Sigmoid colon (tissue), 7 donors: ENCODE measurements around the gene SEC63. TPM values are rescaled to one million over a fixed set of nuclear protein-coding genes. Genes with fewer than 3 reads are reported as not detected.

Source experiments
- DNase-seq: peaks from one replicate; pipeline ENCODE4 v3.0.0-alpha.2; 2019
- H3K27ac ChIP-seq, 4 donors: fragments of 200-600 bp; sonication (generic); one replicate each; pipeline ENCODE4 v1.5.1; 2016 to 2019; ENCODE audit warnings: mild to moderate bottlenecking in 1 of 4
- H3K27me3 ChIP-seq, 3 donors: fragments of 200-600 bp; sonication (generic); one replicate each; pipeline ENCODE4 v1.5.1; 2019; ENCODE audit warnings: mild to moderate bottlenecking in 1 of 3
- H3K36me3 ChIP-seq, 4 donors: fragments of 200-600 bp; sonication (generic); one replicate each; pipeline ENCODE4 v1.5.1; 2016 to 2019
- H3K4me1 ChIP-seq, 4 donors: fragments of 200-600 bp; sonication (generic); one replicate each; pipeline ENCODE4 v1.5.1; 2017 to 2019
- H3K4me3 ChIP-seq, 4 donors: fragments of 200-600 bp; sonication (generic); one replicate each; pipeline ENCODE4 v1.5.1; 2017 to 2019; ENCODE audit warnings: mild to moderate bottlenecking in 2 of 4, moderate library complexity in 1 of 4
- H3K9me3 ChIP-seq, 4 donors: fragments of 200-600 bp in 3 of 4; sonication (generic) in 3 of 4; one replicate each; pipeline versions ENCODE4 v1.5.1 to v1.6.1; 2013 to 2019
- EP300 ChIP-seq, 4 donors: sonication (generic); formaldehyde crosslinking; IDR thresholded peaks; one replicate each; pipeline ENCODE4 v1.6.1; 2017; ENCODE audit warnings: antibody characterized with exemption in 4 of 4
- POLR2A ChIP-seq, 2 donors: fragments of 450-650 bp; IDR thresholded peaks; one replicate each; pipeline ENCODE4 v1.6.1; 2016; ENCODE audit warnings: antibody characterized with exemption in 2 of 2, mild to moderate bottlenecking in 2 of 2, moderate library complexity in 2 of 2
- POLR2AphosphoS5 ChIP-seq, 4 donors: sonication (generic); formaldehyde crosslinking; IDR thresholded peaks; one replicate each; pipeline ENCODE4 v1.6.1; 2017; ENCODE audit warnings: antibody characterized with exemption in 4 of 4
- WGBS, 2 donors: extraction: QIAGEN DNeasy Blood & Tissue Kit; methylation state at CpG; one replicate each; pipeline ENCODE4 v1.1.7; 2013; 5-methylcytosine and 5-hydroxymethylcytosine counted together
- intact Hi-C: fragments of 100-400 bp; cut with DNase I; formaldehyde crosslinking; loops from one replicate; pipeline ENCODE4 v1.15.1; 2023
- polyA plus RNA-seq, 3 donors: library from polyadenylated mRNA; stranded (reverse); fragments of 200-250 nt; gene quantifications; one replicate each; pipeline ENCODE4 v1.2.3, GENCODE V29; 2013
- total RNA-seq, 4 donors: library from RNA; depleted of rRNA; stranded (reverse); fragments of >200 nt; gene quantifications; one replicate each; pipeline ENCODE4 v1.1.0, GENCODE V29; 2016
- TF ChIP-seq, protein P1 (sequence below), 4 experiments: fragments of 450-650 bp in 3 of 4; fragments of 200-600 bp in 1 of 4; IDR thresholded peaks; one replicate each; pipeline ENCODE4 v1.5.1; 2016 to 2019; ENCODE audit warnings: antibody characterized with exemption in 4 of 4, mild to moderate bottlenecking in 3 of 4, moderate library complexity in 2 of 4
- donor health status: healthy with polysubstance abuse.
- donor health status: Bipolar disorder and iron deficiency.
- donor health status: healthy.

Gene SEC63
- total and polyA plus RNA-seq, 7 donors, result 4.9 to 44.9 (median 31.7) TPM

GRCh38 chr6:107983811-107984210 lies 25.8 kb upstream of the SEC63 start:
- H3K27me3 ChIP-seq, result no peaks in the 10 kb centered on the region
- intact Hi-C loops, result no loop called here
- H3K4me1 ChIP-seq, result no peaks in the 10 kb centered on the region
- no peak overlapping the region for H3K27ac ChIP-seq
- no peak for TF ChIP-seq POLR2A (IDR thresholded peaks at IDR 0.05)
- no peak for TF ChIP-seq EP300 (IDR thresholded peaks at IDR 0.05)
- TF ChIP-seq, protein P1, sequence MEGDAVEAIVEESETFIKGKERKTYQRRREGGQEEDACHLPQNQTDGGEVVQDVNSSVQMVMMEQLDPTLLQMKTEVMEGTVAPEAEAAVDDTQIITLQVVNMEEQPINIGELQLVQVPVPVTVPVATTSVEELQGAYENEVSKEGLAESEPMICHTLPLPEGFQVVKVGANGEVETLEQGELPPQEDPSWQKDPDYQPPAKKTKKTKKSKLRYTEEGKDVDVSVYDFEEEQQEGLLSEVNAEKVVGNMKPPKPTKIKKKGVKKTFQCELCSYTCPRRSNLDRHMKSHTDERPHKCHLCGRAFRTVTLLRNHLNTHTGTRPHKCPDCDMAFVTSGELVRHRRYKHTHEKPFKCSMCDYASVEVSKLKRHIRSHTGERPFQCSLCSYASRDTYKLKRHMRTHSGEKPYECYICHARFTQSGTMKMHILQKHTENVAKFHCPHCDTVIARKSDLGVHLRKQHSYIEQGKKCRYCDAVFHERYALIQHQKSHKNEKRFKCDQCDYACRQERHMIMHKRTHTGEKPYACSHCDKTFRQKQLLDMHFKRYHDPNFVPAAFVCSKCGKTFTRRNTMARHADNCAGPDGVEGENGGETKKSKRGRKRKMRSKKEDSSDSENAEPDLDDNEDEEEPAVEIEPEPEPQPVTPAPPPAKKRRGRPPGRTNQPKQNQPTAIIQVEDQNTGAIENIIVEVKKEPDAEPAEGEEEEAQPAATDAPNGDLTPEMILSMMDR (IDR thresholded peaks at IDR 0.05), result no peak
- no peaks in the 10 kb centered on the region for H3K9me3 ChIP-seq
- DNase-seq, result no peak
- no peak overlapping the region for H3K4me3 ChIP-seq
- H3K36me3 ChIP-seq, result no peaks in the 10 kb centered on the region
- WGBS, 2 donors, result 19 to 71% methylated on average over 4 of the region's 4 CpGs

- Histone ChIP-seq H3K4me3 (no peak overlapping the region), H3K27me3 (no peaks in the 10 kb centered on the region), H3K36me3 (no peaks in the 10 kb centered on the region), H3K4me1 (no peaks in the 10 kb centered on the region), H3K9me3 (no peaks in the 10 kb centered on the region), H3K27ac (no peak overlapping the region)
- WGBS, 2 donors, result 90 to 93% methylated on average over 1 of the region's 1 CpG
- DNase-seq, result no peak
- intact Hi-C loops, result no loop called here
- TF ChIP-seq, protein P1 (IDR thresholded peaks at IDR 0.05), result no peak
- no peak for TF ChIP-seq POLR2A (IDR thresholded peaks at IDR 0.05)
- no peak for TF ChIP-seq POLR2AphosphoS5 (IDR thresholded peaks at IDR 0.05)
- no peak for TF ChIP-seq EP300 (IDR thresholded peaks at IDR 0.05)
Measured at GRCh38 chr6:107982486-107982885, 24.5 kb upstream of the SEC63 start.

GRCh38 chr6:107981695-107982094 lies 23.7 kb upstream of the SEC63 start:
- Histone ChIP-seq H3K9me3 (no peaks in the 10 kb centered on the region), H3K4me3 (no peak overlapping the region), H3K4me1 (no peaks in the 10 kb centered on the region), H3K27me3 (no peaks in the 10 kb centered on the region), H3K27ac (no peak overlapping the region), H3K36me3 (no peaks in the 10 kb centered on the region)
- no peak for DNase-seq
- intact Hi-C loops, result no loop called here
- 85 to 88% methylated on average over 6 of the region's 6 CpGs for WGBS, 2 donors
- TF ChIP-seq EP300 (IDR thresholded peaks at IDR 0.05) (no peak), POLR2A (IDR thresholded peaks at IDR 0.05) (no peak), POLR2AphosphoS5 (IDR thresholded peaks at IDR 0.05) (no peak)
- TF ChIP-seq, protein P1 (IDR thresholded peaks at IDR 0.05), result no peak

DNA sequence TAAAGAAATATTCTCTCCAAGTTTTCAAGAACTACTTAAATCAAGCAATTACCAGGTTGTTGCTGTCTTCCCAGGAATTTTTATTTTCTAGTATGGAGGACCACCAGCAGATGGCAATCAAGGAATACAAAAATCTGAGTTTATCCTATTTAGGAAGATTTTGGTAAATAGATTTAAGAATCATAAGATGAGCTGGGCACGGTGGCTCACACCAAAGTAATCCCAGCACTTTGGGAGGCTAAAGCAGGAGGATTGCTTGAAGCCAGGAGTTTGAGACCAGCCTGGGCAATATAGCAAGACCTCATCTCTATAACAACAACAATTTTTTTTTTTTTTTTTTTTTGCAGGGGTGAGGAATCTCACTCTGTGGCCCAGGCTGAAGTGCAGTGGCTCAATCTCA lies 19.3 kb upstream of the SEC63 start:
- intact Hi-C loops, result no loop called here
- Histone ChIP-seq H3K4me1 (no peaks in the 10 kb centered on the region), H3K36me3 (no peaks in the 10 kb centered on the region), H3K4me3 (no peak overlapping the region), H3K9me3 (no peaks in the 10 kb centered on the region), H3K27me3 (no peaks in the 10 kb centered on the region), H3K27ac (no peak overlapping the region)
- TF ChIP-seq EP300 (IDR thresholded peaks at IDR 0.05), result no peak
- TF ChIP-seq POLR2AphosphoS5 (IDR thresholded peaks at IDR 0.05), result no peak
- no peak for TF ChIP-seq POLR2A (IDR thresholded peaks at IDR 0.05)
- TF ChIP-seq, protein P1 (IDR thresholded peaks at IDR 0.05), result no peak
- no peak for DNase-seq
- WGBS, 2 donors, result 31 to 38% methylated on average over 1 of the region's 1 CpG

GRCh38 chr6:107976155-107976783 lies 18.3 kb upstream of the SEC63 start:
- no peaks in the 10 kb centered on the region for H3K36me3 ChIP-seq
- no peaks in the 10 kb centered on the region for H3K9me3 ChIP-seq
- TF ChIP-seq, protein P1 (IDR thresholded peaks at IDR 0.05), result no peak
- TF ChIP-seq POLR2AphosphoS5 (IDR thresholded peaks at IDR 0.05) (no peak), EP300 (IDR thresholded peaks at IDR 0.05) (no peak), POLR2A (IDR thresholded peaks at IDR 0.05) (no peak)
- no peak overlapping the region for H3K27ac ChIP-seq
- intact Hi-C loops, result no loop called here
- 81 to 89% methylated on average over 4 of the region's 4 CpGs for WGBS, 2 donors
- H3K4me1 ChIP-seq, result no peaks in the 10 kb centered on the region
- H3K4me3 ChIP-seq, result no peak overlapping the region
- H3K27me3 ChIP-seq, result no peaks in the 10 kb centered on the region
- DNase-seq, result no peak
